ENCODE measurements around the gene UST.
"Not testable (repeated sequence)": the region's sequence is repeated elsewhere in the genome, so short reads cannot be mapped to it uniquely, and the experiment has no call there.

The UST gene

GRCh38 chr6:149001422-149001821 lies 254.6 kb downstream of the UST start:
- DNase-seq = no peak

GRCh38 chr6:149003560-149003959 lies 256.7 kb downstream of the UST start:
- DNase-seq = no peak

GRCh38 chr6:149004664-149005063 lies 257.8 kb downstream of the UST start:
- DNase-seq = no peak

GRCh38 chr6:149006236-149006635 lies 259.4 kb downstream of the UST start:
- not testable (repeated sequence) for DNase-seq

- no peak for DNase-seq
These were observed 259.8 kb downstream of the UST start for GRCh38 chr6:149006671-149007070.

GRCh38 chr6:149007846-149008245 lies 261.0 kb downstream of the UST start:
- DNase-seq = no peak

GRCh38 chr6:149008741-149009140 lies 261.9 kb downstream of the UST start:
- no peak for DNase-seq

GRCh38 chr6:149012040-149012545 lies 265.3 kb downstream of the UST start:
- no peak for DNase-seq

- DNase-seq = no peak
These were observed 266.9 kb downstream of the UST start for GRCh38 chr6:149013586-149014344.

GRCh38 chr6:149014631-149015534 lies 268.1 kb downstream of the UST start:
- no peak for DNase-seq

- no peak for DNase-seq
These were observed 269.0 kb downstream of the UST start for GRCh38 chr6:149015535-149016525.

- no peak for DNase-seq
These were observed 269.9 kb downstream of the UST start for GRCh38 chr6:149016716-149017115.

GRCh38 chr6:149020319-149020718 lies 273.5 kb downstream of the UST start:
- DNase-seq = peak in 2 of 56 donors; percentile 8 to 23

GRCh38 chr6:149024361-149024760 lies 277.5 kb downstream of the UST start:
- no peak for DNase-seq

- no peak for DNase-seq
These were observed 278.2 kb downstream of the UST start for GRCh38 chr6:149025061-149025460.

GRCh38 chr6:149026530-149026942 lies 279.7 kb downstream of the UST start:
- no peak for DNase-seq

- no peak for DNase-seq
These were observed 280.7 kb downstream of the UST start for GRCh38 chr6:149027484-149027883.

GRCh38 chr6:149028767-149029405 lies 282.1 kb downstream of the UST start:
- DNase-seq = peak in 18 of 56 donors; percentile 5 to 80 (median 52)

- no peak for DNase-seq
These were observed 284.5 kb downstream of the UST start for GRCh38 chr6:149031201-149031858.

All from nucleus accumbens (tissue), 56 donors.